HG02588 (cell line): ENCODE measurements around the gene UGGT1.
"Not testable (repeated sequence)": the region's sequence is repeated elsewhere in the genome, so short reads cannot be mapped to it uniquely, and the experiment has no call there.

Source experiments
- ATAC-seq: cut with Tn5 transposase; IDR thresholded peaks from one replicate; pipeline ENCODE4 v1.9.1; 2021; ENCODE audit warnings: mild to moderate bottlenecking, moderate library complexity; ENCODE audit not compliant: unreplicated experiment

The UGGT1 gene

GRCh38 chr2:128169933-128170709 is 79.1 kb downstream of the UGGT1 start:
- no peak for ATAC-seq

- no peak for ATAC-seq
These were observed 79.8 kb downstream of the UGGT1 start for GRCh38 chr2:128170776-128171175.

GRCh38 chr2:128172191-128172590 is 81.2 kb downstream of the UGGT1 start:
- ATAC-seq, result no peak

DNA sequence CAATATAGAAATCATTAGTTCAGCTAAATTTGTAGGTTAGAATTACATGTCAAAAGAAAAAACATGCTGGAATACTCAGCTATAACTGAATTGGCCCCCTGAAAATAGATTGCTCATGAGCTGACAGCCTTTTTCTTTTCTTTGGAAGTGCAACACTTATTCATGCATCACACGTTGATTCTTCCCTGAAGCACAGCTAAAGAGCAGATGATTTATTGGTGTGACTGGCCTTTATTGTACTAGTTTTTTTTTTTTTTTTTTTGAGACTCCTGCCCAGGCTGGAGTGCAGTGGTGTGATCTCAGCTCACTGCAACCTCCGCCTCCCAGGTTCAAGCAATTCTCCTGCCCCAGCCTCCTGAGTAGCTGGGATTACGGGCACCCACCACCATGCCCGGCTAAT is 83.1 kb downstream of the UGGT1 start:
- not testable (repeated sequence) for ATAC-seq

DNA sequence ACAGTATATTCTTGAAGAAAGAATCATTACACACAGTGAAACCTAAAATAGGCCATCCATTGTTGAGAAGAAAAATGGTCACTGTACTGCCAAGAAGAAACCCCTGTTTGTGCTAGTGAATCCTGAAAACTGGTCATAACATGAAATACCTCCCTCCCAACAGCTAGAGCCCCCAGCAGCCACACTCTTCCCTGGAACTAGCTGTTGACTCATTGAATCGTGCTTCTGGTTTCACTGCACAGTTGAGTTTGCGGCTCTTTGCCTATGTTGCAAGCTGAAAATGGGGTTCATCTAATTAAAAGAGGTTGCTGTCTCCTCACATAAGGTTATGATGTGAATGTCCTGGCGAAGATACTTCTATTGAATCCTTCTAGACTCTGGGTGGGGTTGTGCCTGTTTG is 86.3 kb downstream of the UGGT1 start:
- no peak for ATAC-seq

- ATAC-seq, result no peak
These were observed 87.2 kb downstream of the UGGT1 start for GRCh38 chr2:128178149-128178649.

DNA sequence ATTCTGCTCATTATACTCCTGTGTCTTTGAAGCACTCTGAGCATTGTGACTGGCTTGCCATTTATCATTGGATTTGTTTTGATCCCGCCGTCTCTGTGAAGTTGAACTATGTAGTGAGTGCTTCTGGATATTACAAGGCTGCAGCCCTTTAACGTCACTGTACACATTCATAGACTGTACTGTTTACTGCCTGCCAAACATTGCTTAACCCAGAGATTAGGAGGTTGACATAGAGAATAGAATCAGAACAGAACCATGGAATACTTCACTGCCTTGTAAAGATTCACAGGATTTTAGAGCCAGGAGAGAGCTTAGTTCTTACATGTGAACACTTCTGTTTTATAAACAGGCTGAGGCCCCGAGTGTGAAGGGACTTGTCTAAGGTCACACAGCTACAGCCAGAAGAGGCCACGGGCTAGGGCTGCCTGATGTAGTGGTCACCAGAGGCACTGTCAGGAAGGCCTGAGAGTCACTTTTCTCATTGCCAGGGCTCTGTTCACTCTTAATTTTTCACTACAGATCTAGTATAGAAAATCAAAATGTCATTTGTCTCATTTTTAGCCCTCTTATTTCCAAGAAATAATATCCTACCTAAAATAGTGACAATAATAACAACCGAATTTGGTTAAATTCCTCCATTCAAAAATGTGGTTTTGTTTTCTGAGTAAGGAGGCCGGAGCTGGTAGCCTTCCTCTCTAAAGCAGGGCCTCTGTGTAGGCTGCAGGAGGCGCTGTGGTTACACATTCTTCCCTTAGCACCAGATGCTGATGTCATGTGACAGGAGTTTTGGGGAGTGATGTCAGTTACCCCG is 87.9 kb downstream of the UGGT1 start:
- no peak for ATAC-seq

DNA sequence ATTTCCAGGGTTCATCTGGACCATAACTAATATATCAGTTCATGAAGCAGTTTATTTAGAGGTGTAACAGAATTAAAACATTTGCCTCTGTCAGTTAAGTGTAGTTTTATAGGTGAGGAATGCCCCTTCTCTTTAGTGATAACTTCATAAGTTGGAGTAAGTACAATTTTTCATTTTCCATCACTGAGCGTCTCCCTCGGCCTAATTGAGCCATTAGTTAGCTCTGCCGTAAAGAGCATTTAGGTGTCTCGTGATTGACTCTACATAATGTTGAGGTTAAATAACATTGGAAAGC is 88.4 kb downstream of the UGGT1 start:
- no peak for ATAC-seq

DNA sequence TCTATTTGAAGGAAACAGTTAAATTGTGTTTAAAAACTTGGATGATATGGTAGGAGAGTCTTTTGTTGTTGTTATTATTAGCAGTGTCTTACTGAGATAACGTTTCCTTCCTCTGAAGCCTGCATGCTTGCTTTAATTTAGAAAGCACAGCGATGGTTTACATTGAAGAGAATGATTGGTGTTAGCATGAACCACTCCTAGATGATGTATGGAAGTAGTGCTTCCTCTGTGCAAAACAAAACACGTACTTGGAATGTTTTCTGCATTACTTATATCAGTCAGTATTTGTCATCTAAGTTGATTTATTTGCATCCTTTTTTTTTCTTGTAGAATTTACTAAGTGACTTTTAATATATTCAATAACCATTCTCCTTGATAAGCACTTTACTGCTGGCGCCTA is 89.0 kb downstream of the UGGT1 start:
- no peak for ATAC-seq

DNA sequence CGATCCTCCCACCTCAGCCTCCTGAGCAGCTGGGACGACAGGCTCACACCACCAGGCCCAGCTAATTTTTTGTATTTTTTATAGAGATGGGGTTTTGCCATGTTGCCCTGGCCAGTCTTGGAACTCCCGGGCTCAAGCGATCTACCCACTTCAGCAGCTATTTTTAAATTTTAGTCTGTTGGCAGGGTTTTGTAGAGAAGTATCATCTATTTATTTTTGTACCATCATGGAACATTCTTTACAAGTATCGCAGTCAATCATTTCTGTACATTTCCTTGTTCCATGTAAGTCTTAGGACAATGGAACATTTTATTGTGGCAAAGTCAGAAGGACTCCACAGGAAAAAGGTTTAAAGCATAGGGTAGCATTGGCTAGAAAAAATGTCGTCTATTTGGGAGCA is 94.6 kb downstream of the UGGT1 start:
- no peak for ATAC-seq

GRCh38 chr2:128187032-128187654 is 96.1 kb downstream of the UGGT1 start:
- ATAC-seq, result no peak

DNA sequence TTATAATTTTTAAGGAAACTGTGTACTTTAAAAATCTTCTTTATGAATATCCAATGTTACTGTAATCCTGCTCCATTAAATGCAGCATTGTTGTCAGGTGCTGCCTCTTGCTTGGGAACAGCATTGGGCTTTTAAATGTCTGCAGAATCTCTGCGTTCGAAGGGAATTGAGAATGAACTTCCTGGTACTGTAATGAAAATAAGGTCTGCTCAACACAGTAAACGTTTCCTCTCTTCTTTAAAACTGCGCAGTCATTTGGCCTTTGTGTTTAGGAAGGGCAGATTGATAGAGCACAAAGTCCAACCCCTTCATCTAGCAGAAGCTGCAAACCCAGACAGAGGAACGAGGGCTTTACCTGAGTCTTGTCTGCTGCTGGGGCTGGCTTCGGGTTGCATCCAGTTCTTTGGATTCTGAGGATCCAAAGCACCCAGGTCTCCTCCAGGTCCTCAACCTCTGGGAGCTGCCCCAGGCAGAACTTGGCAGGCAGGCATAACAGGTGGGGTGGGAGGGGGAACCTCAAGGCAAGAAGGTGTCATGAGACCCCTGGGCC is 104.5 kb downstream of the UGGT1 start:
- ATAC-seq, result no peak

DNA sequence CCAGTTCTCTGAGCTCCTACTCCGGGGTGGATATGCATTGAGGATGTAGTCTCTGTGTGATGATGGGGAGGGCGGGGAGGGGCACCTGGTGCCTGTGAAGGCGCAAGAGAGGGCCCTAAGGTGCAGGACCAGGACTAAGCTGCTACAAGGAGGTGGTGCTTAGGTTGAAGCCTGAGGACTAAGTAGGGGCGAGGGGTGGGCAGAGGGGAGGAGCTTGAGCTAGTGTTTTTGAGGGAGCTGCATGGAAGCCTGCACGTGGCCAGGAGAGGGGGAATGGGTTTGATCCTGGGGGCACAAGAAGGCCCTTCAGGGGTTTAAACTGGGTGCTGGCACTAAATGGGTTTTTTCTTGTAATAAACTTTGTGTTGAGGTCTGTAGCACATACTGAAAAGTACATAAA is 105.0 kb downstream of the UGGT1 start:
- no peak for ATAC-seq

GRCh38 chr2:128196471-128196931 is 105.5 kb downstream of the UGGT1 start:
- ATAC-seq, result no peak

GRCh38 chr2:128197059-128197458 is 106.1 kb downstream of the UGGT1 start:
- ATAC-seq, result no peak

GRCh38 chr2:128198656-128199055 is 107.7 kb downstream of the UGGT1 start:
- no peak for ATAC-seq

GRCh38 chr2:128199141-128199540 is 108.1 kb downstream of the UGGT1 start:
- ATAC-seq, result no peak

DNA sequence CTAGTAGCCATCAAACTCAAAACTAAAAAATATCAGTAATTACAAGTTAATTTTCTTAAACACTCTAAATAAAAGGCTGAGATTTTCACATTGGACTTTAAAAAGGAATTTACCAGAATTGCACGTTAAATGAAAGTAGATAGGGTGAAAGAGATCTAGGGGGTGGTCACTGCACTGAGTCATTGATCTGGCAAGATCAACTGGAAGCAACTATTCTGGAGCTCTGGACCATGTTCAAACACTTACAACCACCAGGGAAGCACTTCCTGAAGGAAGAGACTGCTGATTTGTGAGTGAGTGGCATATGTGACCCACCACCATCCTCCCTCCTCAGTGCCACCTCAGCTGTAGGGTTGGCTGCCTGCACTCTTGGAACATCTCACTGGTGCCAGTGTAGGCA is 111.8 kb downstream of the UGGT1 start:
- no peak for ATAC-seq

GRCh38 chr2:128206245-128206644 is 115.2 kb downstream of the UGGT1 start:
- no peak for ATAC-seq

DNA sequence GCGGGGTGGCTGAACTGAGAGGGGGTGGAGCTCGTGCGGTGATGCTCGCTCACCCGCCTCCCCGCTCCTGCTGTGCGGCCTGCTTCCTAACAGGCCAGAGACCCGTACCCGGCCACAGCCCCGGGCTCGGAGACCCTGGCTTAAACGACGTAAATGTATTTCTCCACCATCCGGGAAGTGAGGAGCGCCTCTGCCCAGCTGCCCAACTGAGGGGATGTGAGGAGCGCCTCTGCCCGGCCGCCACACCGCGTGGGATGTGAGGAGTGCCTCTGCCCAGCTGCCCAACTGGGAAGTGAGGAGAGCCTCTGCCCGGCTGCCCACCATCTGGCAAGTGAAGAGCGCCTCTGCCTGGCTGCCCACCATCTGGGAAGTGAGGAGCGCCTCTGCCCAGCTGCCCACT is 117.0 kb downstream of the UGGT1 start:
- ATAC-seq, result no peak

GRCh38 chr2:128208631-128209324 is 117.8 kb downstream of the UGGT1 start:
- not testable (repeated sequence) for ATAC-seq
